ENCODE results near the gene PLCD3. TPM values are rescaled to one million over a fixed set of nuclear protein-coding genes. Genes with fewer than 3 reads are reported as not detected.

Gene PLCD3, protein sequence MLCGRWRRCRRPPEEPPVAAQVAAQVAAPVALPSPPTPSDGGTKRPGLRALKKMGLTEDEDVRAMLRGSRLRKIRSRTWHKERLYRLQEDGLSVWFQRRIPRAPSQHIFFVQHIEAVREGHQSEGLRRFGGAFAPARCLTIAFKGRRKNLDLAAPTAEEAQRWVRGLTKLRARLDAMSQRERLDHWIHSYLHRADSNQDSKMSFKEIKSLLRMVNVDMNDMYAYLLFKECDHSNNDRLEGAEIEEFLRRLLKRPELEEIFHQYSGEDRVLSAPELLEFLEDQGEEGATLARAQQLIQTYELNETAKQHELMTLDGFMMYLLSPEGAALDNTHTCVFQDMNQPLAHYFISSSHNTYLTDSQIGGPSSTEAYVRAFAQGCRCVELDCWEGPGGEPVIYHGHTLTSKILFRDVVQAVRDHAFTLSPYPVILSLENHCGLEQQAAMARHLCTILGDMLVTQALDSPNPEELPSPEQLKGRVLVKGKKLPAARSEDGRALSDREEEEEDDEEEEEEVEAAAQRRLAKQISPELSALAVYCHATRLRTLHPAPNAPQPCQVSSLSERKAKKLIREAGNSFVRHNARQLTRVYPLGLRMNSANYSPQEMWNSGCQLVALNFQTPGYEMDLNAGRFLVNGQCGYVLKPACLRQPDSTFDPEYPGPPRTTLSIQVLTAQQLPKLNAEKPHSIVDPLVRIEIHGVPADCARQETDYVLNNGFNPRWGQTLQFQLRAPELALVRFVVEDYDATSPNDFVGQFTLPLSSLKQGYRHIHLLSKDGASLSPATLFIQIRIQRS
- total RNA-seq: 34.2 TPM

GRCh38 chr17:45132320-45132571, at the start of gene PLCD3:
TSS of gene PLCD3 (minus strand) at chr17:45132515. CDS start at chr17:45132410, 105 bp downstream.
- no peak for ATAC-seq

DNA sequence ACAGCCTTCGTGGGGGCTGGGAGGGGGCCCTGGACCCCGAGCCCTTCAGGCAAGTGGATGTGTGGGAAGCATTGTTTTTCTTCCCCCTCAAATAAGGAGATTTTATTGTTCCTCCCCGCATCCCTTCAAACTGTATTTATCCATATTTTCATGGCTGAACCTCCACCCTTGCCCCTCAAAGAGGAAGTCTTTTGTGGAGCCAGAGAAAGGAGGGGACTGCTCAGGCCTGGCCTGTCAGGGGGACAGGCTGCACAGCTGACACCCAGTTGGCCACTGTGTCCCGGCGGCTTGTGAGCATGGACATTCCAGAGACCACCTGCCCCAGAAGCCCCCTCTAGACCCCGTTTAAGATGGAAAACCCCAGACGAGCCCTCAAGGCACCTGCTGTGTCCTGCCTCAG, 45.2 kb upstream of the PLCD3 start:
- no peak for ATAC-seq

GRCh38 chr17:45175759-45176115, 43.4 kb upstream of the PLCD3 start:
- no peak for ATAC-seq

DNA sequence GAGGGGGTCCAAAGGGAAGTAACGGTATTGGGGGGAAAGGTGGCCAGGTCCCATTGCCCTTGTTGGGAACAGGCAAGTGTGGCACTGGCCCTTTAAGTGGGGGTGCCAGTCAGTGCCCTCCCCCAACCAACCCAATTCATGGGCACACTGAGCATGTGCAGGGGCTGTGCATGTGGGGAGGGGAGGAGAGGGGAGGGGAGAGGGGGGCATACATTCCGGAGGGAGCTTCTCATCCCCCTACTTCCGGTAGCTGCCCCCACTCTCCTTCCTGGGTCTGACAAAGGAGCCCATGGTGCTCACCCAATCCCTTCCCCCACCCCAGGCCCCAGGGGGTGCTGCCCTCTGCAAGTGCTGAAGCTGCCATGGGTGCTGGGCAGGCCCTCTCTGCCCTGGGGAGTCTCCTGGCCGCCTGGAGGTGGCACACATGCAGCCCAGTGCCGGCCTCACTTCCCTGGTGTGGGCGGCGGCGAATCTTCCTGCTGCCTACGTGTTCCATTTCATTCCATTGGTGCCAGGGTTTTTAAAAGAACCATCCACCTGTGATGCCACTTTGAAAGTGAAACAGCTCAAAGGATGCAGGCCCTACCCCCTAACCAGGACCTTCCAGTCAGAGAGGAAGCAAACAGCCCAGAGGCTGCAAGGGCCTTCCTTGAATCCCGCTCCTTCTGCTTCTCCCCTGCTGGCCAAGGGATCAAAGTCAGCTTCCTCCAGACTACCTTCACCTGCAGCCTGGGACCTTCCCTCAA, 40.4 kb upstream of the PLCD3 start:
- peak; percentile 65 for ATAC-seq

DNA sequence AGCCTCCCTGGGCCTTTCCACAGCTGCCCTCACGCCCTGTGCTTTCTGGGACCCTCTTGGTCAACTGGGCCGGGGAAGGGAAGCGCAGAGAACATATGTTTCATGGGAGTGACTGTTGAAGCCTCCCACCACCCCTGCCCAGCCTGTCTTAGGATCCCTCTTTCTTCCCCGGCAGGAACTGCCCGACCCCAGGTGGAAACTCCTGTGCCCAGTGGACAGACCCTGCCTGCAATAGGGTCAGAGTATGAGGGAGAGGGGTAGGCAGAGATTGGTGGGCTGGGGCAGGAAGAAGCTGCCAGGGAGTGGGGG, 39.9 kb upstream of the PLCD3 start:
- ATAC-seq: no peak

DNA sequence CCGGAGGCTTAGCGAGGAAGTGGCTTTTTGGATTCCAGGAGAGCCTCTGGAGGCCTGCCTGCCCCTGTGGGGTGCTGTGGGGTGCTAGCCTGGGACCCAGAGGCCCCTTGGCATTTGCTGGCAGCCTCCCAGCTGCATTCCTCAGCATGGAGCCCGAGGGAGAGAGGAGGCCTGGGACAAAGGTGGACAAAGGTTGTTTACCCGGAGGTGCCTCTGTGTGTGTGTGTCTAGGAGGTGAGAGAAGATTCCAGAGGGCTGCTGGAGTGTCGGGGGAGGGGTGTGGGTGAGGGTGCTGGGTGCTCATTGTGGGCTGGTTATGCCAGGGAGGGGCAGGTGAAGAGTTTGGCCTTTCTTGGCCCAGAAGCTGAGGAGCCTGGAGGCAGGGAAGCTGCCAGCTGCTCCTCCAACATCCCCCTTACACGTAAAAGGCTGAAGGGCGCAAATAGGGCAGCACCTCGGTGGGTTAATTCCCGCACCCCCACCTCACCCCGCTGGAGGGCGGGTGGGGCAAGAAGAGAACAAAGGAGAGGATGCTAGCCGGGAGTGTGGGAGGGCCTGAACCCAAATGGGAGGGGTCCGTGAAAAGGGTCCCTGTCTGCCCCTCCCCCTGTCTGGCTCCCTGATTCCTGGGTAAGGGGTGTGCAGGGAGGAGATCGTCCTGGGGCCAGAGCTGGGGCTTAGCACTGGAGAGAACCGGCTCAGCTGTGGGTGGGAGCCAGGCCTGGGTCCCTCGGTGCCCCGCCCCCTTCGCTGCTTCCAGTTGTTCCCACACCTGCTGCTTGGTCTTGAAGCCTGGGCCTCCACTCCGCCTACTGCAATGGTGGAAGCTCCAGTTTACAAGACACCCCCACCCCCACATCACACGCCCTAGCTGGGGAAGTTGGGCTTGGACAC, 39.3 kb upstream of the PLCD3 start:
- peak; percentile 40 for ATAC-seq

DNA sequence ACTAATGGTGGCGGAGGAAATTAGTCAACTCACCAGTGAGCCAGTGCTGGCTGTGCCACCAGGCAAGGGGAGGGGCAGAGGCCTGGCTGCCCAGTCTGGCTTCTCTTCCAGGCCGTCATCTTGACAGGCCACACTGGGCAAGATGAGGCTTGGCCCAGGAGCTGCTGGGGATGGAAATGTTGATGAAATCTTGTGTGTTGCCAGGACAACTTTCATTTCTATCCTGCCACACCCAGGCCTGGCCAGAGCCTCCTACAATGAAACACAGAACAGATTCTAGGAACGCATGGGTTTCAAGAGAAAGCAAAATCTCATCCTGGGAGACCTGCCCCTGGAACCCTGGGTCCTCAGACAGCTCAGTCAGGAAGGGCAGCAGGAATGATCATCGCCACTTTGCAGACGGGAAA, 38.6 kb upstream of the PLCD3 start:
- ATAC-seq: peak; percentile 86

- ATAC-seq: no peak
Observed at GRCh38 chr17:45170280-45170930, 38.1 kb upstream of the PLCD3 start.

DNA sequence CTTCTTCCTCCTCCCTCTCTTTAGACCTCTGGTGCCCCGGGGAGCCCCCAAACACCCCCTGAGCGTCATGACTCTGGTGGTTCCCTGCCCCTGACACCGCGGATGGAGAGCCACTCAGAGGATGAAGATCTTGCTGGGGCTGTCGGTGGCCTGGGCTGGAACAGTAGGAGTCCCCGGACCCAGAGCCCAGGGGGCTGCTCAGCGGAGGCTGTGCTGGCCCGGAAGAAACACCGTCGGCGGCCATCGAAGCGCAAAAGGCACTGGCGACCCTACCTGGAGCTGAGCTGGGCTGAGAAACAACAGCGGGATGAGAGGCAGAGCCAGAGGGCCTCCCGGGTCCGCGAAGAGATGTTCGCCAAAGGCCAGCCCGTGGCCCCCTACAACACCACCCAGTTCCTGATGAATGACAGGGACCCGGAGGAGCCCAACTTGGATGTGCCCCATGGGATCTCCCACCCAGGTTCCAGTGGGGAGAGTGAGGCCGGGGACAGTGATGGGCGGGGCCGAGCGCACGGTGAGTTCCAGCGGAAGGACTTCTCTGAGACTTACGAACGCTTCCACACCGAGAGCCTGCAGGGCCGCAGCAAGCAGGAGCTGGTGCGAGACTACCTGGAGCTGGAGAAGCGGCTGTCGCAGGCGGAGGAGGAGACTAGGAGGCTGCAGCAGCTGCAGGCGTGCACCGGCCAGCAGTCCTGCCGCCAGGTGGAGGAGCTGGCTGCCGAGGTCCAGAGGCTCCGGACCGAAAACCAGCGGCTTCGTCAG, 36.9 kb upstream of the PLCD3 start:
- ATAC-seq: no peak

DNA sequence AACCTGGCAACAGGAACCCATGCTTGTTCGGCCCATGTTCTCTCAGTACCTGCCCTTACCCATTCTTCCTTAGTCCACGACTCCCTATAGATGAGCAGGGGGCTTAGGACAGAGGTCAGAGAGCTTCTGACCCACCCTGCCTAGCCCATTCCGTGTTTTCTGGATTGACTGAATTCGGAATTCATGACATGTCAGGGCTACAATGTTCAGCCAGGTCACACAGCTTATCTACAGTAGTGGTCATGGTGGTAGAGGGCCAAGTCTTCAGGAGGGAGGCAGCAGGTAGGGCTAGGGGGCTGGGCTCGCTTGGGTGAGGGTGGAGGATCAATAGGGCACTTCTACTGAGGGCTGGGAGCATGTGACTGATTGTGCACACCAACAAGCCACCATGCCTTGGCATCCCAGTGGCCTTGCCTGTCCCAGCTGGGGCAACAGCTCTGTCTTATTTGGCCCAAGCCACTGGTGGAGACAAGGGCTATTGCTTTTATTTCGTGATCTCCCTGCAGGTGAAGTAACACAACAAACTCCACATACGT, 32.5 kb upstream of the PLCD3 start:
- ATAC-seq: no peak

DNA sequence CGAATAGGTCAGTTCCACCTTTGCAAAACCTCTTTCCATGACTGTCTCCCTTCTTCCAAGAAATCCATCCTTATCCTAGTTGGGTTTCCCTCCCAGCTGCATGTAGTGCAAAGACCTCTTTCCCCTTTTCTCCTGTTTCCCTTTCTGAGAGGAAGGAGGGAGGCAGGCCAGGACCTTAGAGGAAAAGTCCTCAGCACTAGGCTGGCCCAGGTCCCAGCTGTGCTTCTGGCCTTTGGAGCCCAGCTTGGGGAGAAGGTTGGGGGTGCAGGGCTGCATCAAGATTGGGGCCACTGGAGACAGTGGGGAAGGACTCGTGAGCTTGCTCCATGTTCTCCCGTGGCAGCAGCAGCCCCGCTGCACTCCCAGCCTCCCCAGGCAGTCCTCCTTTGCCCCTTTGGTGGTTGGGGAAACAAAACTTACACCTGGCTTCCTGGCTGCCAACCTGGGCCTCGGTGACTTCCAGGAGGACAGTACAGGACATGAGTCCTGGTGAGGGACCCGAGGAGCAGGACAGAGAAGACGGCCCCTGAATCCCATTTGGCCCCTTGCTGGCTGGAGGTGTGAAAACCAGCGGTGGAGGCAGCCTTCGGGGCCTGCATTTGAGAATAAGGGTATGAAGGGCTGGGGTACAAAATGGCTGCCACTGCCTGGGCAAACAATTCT, 29.8 kb upstream of the PLCD3 start:
- peak; percentile 2 for ATAC-seq

DNA sequence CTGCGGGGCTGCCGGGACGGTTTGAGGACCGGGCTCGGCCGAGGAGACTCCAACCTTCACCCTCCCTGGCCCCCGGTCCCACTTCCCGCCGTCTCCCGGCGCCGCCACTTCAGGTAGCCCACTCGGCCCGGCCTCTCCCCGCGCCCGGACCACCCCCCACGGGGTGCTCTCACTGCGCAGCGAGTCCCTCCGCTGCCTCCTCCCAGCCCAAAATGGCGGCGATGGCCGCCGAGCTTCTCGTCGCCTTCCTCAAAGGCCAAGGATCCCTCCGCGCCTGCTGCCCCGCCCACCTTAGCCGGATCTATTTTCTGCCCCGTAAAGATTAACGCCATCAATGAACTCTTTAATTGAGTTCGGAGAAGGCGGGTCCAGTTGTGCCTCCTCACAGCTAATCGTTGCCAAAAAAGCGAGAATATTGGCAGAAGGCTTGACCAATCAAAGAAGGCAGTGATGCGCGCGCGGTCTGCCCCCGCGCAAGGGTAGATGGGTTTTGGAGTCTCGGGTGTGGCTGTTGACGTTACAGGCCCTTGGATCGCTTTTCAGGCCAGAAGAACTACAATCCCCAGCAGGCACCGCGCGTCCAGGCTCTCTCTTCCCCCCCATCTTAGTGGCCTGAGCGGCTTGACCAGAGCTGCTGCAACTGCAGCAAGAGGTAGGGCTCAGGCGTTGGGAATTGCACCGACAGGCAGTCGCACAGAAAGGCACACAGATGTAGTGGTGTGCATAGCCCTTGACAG, 29.1 kb upstream of the PLCD3 start, which contains the start of gene HEXIM2:
Gene HEXIM2, plus strand, starts transcription at position 588 of the 737 bp plus-strand sequence. CDS start 919 bp downstream, outside the sequence.
- ATAC-seq: peak; percentile 94

- ATAC-seq: peak; percentile 41
Observed at GRCh38 chr17:45160447-45161287, 28.4 kb upstream of the PLCD3 start.

DNA sequence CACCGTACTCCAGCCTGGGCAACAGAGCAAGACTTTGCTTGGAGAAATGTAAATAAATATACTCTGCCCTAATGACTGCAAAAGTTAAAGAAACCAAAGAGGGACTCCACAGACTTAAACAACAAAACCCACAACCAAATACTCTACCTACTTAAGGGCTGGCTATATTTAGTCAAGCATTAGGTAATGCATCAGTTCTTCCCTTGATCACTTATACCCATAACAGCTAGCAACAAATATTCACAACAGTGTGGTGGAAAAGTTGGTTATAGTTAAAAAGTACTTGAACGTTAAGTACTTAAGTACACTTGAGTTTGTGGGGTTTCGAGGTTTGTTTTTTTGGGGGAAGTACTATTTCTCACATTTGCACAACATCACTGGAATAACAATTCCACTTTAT, 23.9 kb upstream of the PLCD3 start:
- ATAC-seq: no peak

DNA sequence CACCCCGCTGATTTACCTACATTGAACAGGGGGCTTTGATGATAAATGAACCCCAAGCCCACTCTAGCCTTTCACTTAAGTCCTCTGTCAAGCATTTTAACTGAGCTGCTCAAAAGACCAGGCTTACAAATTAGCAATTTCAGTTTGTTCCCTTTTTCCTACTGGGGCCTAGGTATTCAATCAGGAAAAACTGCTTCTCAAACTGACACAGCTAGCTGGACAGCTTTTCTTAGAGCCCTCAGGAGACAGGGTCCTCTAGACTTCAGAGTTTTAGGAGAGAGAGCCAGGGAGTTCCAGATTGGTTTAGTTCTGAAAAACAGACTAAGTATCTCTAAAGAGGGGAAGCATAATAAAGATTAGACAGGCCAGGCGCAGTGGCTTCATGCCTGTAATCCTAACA, 23.2 kb upstream of the PLCD3 start:
- no peak for ATAC-seq

DNA sequence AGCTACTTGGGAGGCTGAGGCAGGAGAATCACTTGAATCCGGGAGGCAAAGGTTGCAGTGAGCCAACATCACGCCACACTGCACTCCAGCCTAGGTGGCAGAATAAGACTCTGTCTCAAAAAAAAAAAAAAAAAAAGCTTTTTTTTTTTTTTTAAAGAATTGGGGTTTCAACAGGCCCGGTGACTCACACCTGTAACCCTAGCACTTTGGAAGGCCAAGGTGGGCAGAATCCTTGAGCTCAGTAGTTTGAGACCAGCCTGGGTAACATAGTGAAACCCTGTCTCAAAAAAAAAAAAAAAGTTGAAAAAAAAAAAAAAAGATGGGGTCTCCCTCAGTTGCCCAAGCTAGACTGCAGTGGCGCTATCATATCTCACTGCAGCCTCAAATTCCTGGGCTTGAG, 22.7 kb upstream of the PLCD3 start:
- no peak for ATAC-seq

DNA sequence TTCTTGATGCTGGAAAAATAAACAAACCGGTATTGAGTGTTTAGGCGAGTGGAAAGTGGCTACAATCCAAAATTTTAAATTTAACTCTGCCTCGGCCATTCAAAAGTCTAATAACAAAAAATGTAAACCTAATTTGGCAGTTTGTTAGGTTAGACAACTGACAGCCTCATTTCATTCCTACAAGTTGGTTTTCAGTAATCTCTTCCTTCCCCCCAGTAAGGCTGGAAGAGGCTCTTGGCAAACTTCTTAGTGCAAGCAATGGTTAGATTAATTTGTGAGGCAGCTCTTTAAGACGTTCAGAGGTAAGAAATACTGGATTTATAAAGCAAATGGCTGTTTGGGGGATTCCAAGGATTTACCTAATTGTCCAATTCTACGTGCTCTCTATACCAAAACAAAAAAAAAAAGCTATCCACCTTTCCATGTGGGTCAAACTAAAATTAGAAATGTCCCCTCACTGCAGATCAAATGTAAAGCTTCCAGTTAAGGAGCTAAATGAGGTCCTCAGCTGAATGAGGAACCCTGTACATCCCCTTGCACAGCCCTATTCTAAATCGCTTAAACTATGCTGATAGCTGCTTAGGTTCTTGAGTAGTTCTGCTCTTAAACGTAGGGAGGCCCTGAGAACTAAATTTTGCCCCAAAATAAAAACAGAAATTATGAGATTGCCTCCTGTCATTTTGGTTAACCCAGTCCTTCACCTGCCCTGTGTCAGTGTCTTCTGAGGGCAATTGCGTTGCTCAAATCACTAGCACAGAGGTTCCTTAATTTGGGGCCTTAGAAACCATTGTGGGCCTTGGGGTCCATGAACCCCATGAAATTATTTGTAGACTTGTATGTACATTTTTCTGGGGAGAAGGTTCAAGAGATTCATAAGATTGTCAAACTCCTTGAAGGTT, 18.8 kb upstream of the PLCD3 start:
- no peak for ATAC-seq
